OCI-LY7 (cell line): ENCODE results near the gene LSS.
"Not testable (repeated sequence)": the region's sequence is repeated elsewhere in the genome, so short reads cannot be mapped to it uniquely, and the experiment has no call there.

Experiments used
- CTCF ChIP-seq: fragments of 200-600 bp; sonication (generic); conservative IDR thresholded peaks from 2 replicates; pipeline ENCODE4 v1.5.1; 2014; ENCODE audit warnings: mild to moderate bottlenecking, antibody characterized with exemption, low read length, moderate library complexity, mixed read lengths
- EZH2phosphoT487 ChIP-seq: fragments of 200-600 bp; sonication (generic); IDR thresholded peaks from 2 replicates; pipeline ENCODE4 v1.6.1; 2018; ENCODE audit warnings: low read depth, borderline replicate concordance, mild to moderate bottlenecking, mixed run types, antibody characterized with exemption, low read length, moderate library complexity, mixed read lengths

- not testable (repeated sequence) for TF ChIP-seq CTCF, EZH2phosphoT487
Measured at GRCh38 chr21:46140352-46141003, 88.1 kb downstream of the LSS start.
